Putamen (tissue), 1 donor: ENCODE results near the gene CREBL2.
"Not testable (repeated sequence)": the region's sequence is repeated elsewhere in the genome, so short reads cannot be mapped to it uniquely, and the experiment has no call there.

Experiments
- DNase-seq: peaks from one replicate; pipeline ENCODE4 v3.0.0-alpha.2; 2016; ENCODE audit warnings: low spot score

Gene CREBL2

GRCh38 chr12:12639995-12640394, 28.3 kb downstream of the CREBL2 start:
- not testable (repeated sequence) for DNase-seq

- no peak for DNase-seq
Observed at GRCh38 chr12:12641650-12642049, 30.0 kb downstream of the CREBL2 start.

GRCh38 chr12:12642916-12643315, 31.2 kb downstream of the CREBL2 start:
- peak; percentile 56 for DNase-seq

- no peak for DNase-seq
Observed at GRCh38 chr12:12645485-12645884, 33.8 kb downstream of the CREBL2 start.

- not testable (repeated sequence) for DNase-seq
Observed at GRCh38 chr12:12645968-12646367, 34.3 kb downstream of the CREBL2 start.

- no peak for DNase-seq
Observed at GRCh38 chr12:12646483-12647072, 34.9 kb downstream of the CREBL2 start.

- no peak for DNase-seq
Observed at GRCh38 chr12:12648284-12648683, 36.6 kb downstream of the CREBL2 start.

GRCh38 chr12:12648951-12649650, 37.4 kb downstream of the CREBL2 start:
- DNase-seq = no peak

GRCh38 chr12:12651752-12652151, 40.1 kb downstream of the CREBL2 start:
- DNase-seq = no peak

- DNase-seq = not testable (repeated sequence)
Observed at GRCh38 chr12:12652704-12653103, 41.0 kb downstream of the CREBL2 start.

GRCh38 chr12:12653922-12654321, 42.2 kb downstream of the CREBL2 start:
- DNase-seq = no peak

- no peak for DNase-seq
Observed at GRCh38 chr12:12654691-12655460, 43.2 kb downstream of the CREBL2 start.

GRCh38 chr12:12660201-12660600, 48.5 kb downstream of the CREBL2 start:
- DNase-seq = no peak

- DNase-seq = no peak
Observed at GRCh38 chr12:12661086-12661856, 49.6 kb downstream of the CREBL2 start.

- DNase-seq = no peak
Observed at GRCh38 chr12:12663644-12664294, 52.1 kb downstream of the CREBL2 start.

- no peak for DNase-seq
Observed at GRCh38 chr12:12665194-12665593, 53.5 kb downstream of the CREBL2 start.

GRCh38 chr12:12668005-12668404, 56.3 kb downstream of the CREBL2 start:
- no peak for DNase-seq

- no peak for DNase-seq
Observed at GRCh38 chr12:12669020-12669419, 57.3 kb downstream of the CREBL2 start.

GRCh38 chr12:12671850-12672660, 60.4 kb downstream of the CREBL2 start:
- no peak for DNase-seq

GRCh38 chr12:12673296-12673695, 61.6 kb downstream of the CREBL2 start:
- DNase-seq = no peak

GRCh38 chr12:12676605-12677004, 64.9 kb downstream of the CREBL2 start:
- DNase-seq = no peak
